8988T (cell line): ENCODE measurements around the gene NAT8L.
A peak's percentile ranks its signal among the peaks of the same experiment; 100 is the strongest.

Experiments used
- DNase-seq: peaks from one replicate; pipeline ENCODE4 v3.0.0; 2011

Gene NAT8L

DNA sequence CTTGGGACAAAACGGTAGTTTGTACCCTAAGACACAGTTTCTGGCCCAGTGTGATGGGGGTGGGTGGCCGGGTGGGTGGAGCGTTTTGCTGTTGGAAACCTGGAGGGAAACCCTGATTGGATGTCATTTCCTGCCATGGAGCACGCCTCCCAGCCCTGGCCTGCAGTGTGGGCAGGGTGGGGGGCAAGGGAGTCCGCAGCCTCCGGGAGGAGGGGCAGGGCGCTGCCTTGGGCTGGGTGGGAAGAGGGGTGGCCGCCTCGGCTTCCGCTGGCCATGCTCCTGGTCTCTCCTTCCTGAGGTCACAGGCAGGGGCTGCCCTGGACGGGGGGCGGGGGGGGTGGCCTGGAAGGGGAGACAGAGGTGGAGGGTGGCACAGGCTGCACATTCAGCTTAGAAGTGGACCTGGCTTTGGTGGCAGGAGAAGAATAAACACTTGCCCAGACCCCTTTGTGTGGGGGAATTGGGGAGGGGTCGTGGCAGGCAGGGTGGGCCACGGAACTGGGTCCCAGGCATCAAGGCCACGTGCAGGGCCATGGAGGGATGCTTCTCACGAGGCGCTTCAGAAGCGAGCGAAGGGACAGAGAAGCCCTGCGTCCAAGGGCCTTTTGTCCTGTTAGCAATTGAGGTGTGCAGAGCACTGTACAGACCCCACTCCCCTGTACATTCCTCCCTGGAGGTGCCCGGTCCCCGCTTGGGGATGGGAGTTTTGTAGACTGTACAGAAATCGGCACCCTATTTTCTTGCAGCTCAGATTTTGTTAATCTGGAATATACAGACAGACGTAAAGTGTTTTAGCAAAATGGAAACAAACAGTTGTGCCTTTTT is 6.2 kb downstream of the NAT8L start:
- DNase-seq = no peak

DNA sequence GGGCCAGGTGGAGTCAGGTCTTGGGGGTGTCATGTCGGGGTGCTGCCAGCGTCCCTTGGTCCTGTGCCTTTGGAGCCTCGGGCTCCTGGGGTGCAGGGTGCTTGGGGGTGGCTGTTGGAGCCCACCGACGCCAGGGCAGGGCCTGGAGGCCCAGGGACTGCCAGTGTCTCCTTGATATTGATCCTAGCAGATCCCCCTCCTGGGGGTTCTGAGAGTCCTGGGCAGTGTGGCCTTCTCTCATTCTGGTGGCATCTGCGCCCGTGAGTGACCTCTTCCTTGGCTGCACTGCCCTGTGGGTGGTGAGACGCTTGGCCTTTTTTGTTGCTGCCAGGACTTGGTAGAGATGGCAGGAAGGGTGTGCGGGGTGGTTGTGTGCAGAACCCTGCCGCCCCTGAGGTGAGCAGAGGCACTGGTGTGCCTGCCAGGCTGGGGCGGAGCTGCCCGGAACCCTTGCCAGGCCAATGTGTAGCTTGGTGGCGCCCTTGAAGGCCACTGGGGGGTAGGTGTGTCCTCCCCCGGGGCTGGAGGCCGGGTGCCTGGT is 7.0 kb downstream of the NAT8L start:
- DNase-seq = peak; percentile 75

DNA sequence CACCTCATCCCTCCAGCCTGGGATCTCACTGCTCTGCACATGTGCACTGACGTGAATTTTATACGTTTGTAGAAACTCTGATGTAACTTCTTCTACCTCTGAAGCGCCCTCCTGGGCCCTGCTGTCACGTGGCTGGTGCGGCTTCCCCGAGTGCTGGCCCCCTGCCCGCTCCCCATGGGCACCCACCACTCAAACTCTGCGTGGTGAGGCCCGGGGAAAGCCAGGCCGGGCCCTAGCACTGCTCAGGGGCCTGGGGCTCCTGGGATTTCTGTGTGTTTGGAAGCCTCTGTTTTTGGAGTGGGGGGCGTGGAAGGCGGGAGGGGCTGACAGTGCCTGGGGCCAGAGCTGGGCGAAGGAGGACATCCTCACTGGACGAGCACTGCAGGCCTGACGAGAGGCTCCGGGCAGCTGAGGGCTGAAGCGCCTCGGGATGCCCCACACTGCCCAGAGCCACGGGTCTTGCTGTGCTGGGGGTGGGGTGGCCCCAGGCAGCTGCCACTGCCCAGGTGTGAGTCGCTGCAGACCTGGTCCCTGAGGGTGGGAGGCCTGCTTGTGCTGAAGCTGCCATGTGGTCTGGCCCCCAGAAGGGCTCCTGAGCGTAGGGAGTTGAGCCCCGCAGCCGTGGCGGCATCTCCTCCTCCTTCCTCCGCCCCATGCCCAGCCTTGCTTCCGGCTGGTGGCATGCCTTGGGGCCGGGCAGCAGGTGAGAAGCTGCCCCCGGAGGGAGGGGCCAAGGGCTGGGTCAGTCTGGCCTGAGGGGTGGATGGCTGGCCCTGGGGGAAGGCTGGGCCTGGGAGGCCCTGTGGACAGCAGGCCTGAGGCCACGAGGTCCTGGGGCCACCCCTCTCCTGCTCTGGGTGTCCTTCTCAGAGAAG is 7.7 kb downstream of the NAT8L start:
- DNase-seq = no peak

DNA sequence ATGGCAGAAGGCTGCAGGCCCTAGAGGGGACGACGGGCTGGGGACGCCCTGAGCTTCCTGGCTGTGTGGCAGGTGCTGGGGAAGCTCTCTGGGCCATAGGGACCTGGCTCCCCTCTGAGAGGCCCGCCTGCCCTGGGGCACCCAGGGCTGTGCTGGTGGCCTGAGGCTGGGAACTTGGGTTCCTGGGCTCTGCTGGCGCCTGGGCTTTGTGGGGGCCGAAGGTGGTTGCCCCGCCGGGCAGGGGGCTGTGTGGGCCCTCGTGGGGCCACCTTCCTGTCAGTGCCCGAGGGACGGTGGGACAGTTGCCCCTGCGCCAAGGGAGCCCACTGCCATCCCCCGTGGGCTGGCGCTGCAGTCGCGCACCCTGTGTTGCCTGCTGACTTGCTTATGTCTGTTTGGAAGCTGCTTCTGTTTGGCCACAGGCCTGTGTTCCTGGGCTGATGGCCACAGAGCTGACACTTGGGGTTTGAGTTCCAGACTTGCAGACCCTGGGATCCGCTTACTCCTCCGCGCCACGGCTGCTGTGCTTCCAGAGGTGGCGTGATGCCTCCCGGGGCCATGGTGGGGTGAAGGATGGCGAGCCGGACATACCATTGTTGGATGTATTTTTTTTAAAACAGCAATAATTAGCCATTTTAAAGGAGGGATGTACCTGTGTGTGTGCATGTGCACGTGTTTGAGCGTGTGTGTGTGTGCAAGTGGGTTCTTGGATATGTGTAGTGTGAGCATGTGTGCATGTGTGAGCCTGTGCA is 8.5 kb downstream of the NAT8L start:
- DNase-seq = no peak

DNA sequence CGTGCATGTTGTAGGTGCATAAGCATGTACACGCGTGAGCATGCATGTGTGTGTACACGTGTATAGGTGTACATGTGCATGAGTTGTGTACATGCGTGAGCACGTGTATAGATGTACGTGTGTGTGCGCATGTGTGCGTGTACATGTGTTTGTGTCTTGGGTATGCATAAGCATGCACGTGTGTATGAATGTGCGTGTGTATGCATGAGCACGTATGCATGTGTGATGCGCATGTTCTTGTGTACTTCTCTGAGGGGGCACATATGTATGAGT is 9.0 kb downstream of the NAT8L start:
- DNase-seq = no peak

GRCh38 chr4:2068566-2068965 is 9.4 kb downstream of the NAT8L start:
- DNase-seq = no peak

DNA sequence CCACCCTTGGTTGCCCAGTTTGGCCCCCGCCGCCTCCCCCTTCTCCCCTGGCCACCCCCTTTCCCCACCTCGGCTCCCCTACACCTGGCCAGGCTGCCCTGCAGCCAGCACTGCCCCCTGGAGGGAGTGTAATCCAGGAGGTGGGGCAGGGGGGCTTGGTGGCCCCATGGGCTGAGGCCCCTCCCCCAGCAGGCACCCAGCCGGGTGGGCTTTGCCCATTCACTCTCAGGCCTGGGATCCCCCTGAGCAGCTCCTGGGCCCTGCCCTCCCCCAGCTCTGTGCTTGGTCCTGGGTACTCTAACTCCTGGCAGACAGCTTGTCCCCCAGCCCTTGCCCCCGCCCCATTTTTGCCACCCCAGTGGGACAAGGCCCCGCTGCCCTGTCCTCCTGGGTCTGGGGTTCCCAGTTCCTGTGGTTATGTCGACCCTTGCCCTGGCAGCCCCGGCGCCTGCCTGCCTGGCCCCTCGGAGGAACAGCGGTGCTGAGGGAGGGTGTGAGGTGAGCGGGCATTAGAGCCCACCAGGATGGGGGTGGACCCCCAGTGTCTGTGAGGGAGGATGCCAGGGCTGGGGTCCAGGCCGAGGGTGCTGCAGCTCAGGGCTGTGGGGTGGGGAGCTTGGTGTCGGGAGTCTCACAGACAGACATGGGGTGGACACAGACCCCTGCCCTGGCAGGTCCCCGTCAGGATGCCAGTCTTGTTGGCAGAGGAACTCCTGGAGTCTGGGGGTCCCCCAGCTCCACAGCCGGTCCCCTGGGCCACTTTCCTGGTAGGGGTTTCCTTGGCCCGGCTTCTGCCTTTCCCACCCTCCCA is 10.2 kb downstream of the NAT8L start:
- DNase-seq = no peak

GRCh38 chr4:2069986-2070385 is 10.9 kb downstream of the NAT8L start:
- DNase-seq = no peak

DNA sequence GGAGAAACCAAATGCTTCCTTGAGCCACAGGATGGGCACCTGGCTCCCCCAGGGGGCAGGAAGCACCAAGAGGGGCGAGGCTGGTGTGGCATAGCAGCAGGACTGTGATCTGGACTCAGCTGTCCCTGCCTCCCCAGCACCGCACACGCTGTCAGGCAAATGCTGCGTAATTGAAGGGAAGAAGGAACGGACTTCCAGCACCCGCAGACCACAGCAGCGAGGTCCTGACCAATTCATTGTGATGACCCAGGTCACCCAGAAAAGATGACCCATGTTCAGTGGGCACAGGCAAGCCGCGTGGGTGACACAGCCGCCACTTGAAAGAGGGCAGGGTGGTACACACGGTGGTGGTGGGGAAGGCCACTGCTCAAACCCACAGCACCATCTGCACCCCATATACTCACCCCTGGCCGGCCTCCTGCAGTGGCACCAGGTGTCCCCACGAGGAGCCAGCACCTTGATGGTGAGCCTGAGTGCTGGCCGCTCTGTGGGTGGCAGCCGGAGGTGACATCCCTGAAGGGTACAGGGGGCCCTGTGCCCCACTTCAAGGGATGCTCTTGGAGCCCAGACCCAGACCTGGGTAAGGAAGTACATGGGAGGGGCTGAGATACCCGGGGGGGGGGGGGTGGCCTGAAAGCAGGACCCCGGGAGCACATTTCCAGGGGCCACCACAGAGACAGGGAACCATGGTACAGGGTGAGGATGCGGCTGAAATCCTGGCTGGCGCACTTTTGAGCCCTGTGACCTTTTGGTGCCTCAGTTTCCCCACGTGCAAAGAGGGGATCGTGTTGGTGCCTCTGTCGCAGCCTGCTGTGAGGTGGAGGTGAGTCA is 11.5 kb downstream of the NAT8L start:
- no peak for DNase-seq

DNA sequence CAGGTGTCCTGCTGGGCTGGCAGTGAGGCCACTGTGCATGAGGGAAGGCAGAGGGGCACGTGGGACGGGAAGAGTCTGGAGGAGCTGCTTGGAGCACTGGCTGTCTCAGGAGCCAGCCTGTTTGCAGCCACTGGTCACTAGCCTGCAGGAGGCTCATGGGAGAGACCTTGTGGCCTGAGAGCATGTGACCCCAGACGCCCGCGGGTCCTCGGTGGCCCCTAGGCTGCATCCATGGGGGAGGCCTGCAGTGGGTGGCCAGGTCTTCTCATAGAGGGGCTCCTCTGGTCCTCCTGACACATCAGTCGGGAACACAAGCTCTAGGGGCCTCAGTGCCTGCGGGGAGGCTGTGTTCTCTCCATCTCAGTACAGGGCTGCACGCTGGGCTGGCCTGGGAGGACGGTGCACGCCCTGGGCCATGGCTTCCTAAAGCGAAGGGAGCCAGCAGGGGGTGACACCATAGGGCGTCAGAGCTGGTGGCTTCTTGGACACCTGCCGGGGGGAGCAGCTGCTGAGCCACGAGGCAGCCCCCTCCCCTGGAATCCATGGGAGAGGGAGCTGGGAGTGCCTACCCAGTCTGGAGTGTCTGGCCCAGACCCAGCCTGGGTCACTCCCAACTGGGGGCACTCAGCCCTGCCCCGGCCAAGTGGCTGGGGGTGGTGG is 12.3 kb downstream of the NAT8L start:
- no peak for DNase-seq

- DNase-seq = no peak
Observed at GRCh38 chr4:2071912-2072867, 13.1 kb downstream of the NAT8L start.

DNA sequence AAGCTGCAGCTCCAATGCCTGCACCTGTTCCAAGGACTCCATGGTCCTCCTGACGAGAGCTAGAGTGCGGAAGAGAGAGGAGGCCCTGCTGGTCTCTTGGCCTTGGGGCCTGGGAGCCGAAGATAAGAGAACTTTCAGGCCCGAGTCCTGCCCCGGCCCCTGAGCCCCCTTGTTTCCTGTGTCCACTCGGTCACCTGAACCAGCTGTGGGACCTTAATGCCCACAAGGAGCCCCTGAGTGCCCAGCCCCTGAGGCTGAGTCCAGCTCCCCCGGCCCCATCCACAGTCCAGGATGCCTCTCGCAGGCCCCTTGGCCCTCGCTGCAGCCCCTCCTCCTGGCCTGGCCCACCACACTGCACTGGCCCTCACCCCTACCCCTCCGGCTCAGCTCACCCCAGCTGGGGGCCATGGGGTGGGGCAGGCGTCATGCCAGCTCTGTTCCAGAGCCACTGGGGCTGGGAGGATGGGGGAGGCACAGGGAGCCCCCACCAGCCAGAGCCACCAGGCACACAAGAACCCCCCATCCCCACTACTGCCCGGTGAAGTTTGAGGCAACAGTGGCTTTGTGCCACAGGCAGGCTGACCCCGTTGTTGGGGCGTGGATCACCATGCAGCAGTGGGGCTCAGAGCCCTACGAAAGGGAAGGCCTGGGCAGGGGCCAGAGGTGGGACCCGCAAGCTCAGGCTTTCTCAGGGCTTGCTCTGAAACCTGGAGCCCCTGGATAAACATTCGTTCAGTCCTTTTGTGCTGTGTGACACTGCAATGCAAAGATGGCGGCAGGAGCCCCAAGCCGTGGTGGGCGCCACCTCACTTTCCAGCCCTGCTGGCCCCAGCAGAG is 14.1 kb downstream of the NAT8L start:
- DNase-seq = no peak

DNA sequence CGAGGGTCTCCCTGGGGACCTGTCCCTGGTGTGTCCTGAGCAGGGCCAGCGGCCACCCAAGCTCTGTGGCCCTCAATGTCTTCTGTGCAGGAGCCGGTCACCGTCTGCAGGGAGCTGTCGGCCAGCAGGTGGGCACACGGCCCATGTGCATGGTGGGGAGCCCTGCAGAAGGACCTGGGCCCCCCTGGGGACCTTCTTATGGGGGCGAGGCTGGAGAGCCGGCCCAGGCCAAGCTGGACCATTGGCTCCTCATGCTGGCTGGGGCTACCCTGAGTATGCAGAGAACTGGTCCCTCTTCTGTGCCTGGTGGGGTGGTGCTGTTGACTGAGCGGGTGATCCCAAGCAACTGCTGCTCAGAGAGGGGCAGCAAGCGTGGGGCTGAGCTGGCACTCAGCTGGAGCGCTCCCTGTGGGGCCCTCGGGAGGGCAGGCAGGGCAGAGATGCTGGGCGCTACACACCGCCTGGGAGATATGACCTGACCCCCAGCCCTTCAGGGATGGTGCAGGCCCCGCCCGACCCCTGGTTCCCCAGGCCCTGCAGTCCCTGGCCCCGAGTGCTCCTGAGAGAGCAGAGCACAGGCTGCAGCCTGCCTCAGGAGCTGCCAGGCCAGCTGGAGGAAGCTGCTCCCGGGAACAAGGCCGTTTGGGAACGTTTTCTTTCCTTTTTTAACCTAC is 14.8 kb downstream of the NAT8L start:
- no peak for DNase-seq

GRCh38 chr4:2074588-2074987 is 15.5 kb downstream of the NAT8L start:
- DNase-seq = no peak

- no peak for DNase-seq
Observed at GRCh38 chr4:2075171-2075986, 16.3 kb downstream of the NAT8L start.

DNA sequence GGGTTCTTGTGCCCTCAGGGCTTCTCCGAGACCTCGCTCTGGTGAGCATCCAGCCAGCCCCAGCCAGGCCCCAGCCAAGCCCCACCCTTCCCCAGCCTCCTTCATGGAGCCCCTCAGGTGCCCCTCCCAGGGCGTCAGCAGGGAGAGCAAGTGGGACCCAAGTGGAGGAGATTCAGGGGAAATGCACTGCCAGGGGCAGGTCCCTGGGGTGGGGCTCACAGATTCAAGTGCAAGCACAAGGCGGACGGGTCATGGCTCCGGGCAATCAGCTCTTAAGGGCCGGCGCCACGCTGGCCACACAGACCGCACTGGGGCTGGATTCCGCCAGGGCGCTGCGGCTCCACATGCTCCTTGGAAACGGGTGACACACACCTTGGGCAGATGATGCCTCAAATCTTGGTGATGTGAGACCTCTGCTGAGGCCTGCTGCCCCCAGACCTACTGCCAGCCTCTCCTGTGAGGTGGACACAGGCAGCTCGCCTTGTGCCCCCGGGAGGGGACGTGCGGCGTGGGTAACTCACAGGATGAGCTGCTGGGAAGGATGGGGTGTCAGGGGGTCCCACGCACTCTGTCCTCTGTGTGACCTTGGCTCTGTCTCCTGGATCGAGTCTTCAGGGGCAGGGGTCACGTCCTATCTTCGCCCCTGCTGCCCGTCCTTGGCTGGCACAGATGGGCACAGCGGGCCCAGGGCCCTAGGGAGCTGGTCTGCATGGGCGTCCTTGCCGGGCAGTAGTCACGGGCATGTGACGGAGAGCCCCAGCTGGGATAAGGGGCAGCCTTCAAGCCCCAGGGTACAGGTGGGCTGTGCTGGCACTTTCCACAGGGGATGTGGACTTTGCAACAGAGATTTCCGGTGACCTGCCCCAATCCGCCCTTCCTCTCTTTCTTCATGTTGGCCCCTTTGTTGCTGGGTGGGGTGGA is 17.1 kb downstream of the NAT8L start:
- DNase-seq = no peak
